HFFc6 (cell line): ENCODE data around the gene ODF2. TPM values are rescaled to one million over a fixed set of nuclear protein-coding genes. Genes with fewer than 3 reads are reported as not detected.
A peak's percentile ranks its signal among the peaks of the same experiment; 100 is the strongest.

Experiments
- DNase-seq: peaks from one replicate; pipeline ENCODE4 v3.0.0-alpha.2; 2018
- H3K27ac Mint-ChIP-seq: 2 replicates; pipeline ENCODE4 v1.8.0; 2020; ENCODE audit warnings: mild to moderate bottlenecking, mixed read lengths
- H3K27me3 Mint-ChIP-seq: 2 replicates; pipeline ENCODE4 v1.8.0; 2021; ENCODE audit warnings: mild to moderate bottlenecking, moderate library complexity, mixed read lengths; ENCODE audit not compliant: insufficient read depth
- H3K36me3 Mint-ChIP-seq: 2 replicates; pipeline ENCODE4 v1.8.0; 2021; ENCODE audit warnings: low read depth, mixed read lengths
- H3K4me1 Mint-ChIP-seq: 2 replicates; pipeline ENCODE4 v1.8.0; 2020; ENCODE audit warnings: low read depth, mixed read lengths
- H3K4me3 Mint-ChIP-seq: 2 replicates; pipeline ENCODE4 v1.8.0; 2020; ENCODE audit warnings: mild to moderate bottlenecking, moderate library complexity, mixed read lengths
- H3K9me3 Mint-ChIP-seq: 2 replicates; pipeline ENCODE4 v1.8.0; 2020; ENCODE audit warnings: mild to moderate bottlenecking, mixed read lengths
- long read RNA-seq: library from polyadenylated mRNA; unstranded; transcript quantifications from one replicate; pipeline ENCODE4 v2.0.0, GENCODE V29; 2019
- total RNA-seq, 6 experiments: library from RNA; stranded (reverse); fragmentation: NEBNext Ultra II Directional; extraction: Animal tissue kit (Norgen Biotek cat#: 25700); gene quantifications; 2 replicates in 1 of 6; 3 replicates in 5 of 6; pipeline ENCODE4 v1.2.3, GENCODE V29; 2021
- TF ChIP-seq, protein P1 (sequence below): fragments of 200-600 bp; sonication (generic); IDR thresholded peaks from 2 replicates; pipeline ENCODE4 v1.5.0; 2021; ENCODE audit warnings: antibody characterized with exemption, mild to moderate bottlenecking

The ODF2 gene
- total RNA-seq = 10 to 100 TPM; 29.5 to 40.8 (median 36.9) TPM
- long read RNA-seq, transcript ODF2-201 (21 exons, 3,899 nt) = major isoform, 6 of 27 reads
- long read RNA-seq, partial matches to known transcripts = 10 of 27 reads
- long read RNA-seq, other reads (novel, unspliced or antisense) = 11 of 27 reads

DNA sequence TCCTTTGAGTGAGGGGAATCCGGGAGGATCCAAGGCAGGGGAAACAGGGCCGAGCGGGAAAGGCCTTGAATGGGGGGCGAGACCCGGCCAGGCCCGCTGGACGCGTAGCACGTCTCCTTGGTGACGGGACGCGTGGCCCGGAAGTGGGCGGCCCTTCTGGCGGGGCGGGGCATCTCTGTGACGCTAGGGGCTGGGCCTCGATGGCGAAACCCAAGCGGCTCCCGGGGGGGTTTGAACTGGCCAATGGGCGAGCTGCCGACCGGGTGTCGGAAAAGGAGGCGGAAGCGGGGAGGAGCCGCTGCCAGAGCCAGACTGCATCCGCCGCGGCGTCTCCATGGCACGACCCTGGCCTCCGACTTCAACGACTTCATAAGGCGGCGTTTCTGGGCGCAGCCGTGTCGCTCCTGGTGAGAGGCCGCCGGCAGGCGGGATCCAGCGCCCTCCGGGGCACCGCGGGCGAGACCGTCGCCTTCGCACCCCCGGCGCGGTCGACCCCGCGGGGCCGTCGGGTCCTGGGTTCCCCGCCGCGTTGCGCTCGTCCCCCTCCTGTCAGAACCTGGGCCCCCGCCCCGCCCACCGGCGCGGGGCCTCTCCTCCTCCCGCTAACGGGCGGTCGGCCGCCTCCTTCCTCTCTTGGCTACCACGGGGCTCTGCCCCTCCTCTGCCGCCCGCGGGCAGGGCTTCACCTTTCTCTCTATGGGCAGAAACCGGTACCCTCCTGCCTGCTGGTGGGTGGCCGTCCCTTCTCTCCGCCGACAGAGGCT is at the start of gene ODF2:
ODF2 (plus strand) TSS at position 158 of the 764 bp plus-strand sequence; CDS start at position 244, 86 bp downstream.
- H3K4me3 Mint-ChIP-seq = peak within 1 kb of the TSS; percentile 92
- H3K9me3 Mint-ChIP-seq = no peaks in the 10 kb centered on the region
- TF ChIP-seq, protein P1, sequence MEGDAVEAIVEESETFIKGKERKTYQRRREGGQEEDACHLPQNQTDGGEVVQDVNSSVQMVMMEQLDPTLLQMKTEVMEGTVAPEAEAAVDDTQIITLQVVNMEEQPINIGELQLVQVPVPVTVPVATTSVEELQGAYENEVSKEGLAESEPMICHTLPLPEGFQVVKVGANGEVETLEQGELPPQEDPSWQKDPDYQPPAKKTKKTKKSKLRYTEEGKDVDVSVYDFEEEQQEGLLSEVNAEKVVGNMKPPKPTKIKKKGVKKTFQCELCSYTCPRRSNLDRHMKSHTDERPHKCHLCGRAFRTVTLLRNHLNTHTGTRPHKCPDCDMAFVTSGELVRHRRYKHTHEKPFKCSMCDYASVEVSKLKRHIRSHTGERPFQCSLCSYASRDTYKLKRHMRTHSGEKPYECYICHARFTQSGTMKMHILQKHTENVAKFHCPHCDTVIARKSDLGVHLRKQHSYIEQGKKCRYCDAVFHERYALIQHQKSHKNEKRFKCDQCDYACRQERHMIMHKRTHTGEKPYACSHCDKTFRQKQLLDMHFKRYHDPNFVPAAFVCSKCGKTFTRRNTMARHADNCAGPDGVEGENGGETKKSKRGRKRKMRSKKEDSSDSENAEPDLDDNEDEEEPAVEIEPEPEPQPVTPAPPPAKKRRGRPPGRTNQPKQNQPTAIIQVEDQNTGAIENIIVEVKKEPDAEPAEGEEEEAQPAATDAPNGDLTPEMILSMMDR = peak; percentile 6; the same call in 1 of the 2 replicates
- H3K4me1 Mint-ChIP-seq = peaks cover 17% of the 10 kb centered on the region
- peak within 1 kb of the TSS; percentile 98 for H3K27ac Mint-ChIP-seq
- H3K27me3 Mint-ChIP-seq = no peaks in the 10 kb centered on the region; the same call in 1 of the 2 replicates
- DNase-seq = peak; percentile 95
- H3K36me3 Mint-ChIP-seq = peaks cover 13% of the 10 kb centered on the region; the same call in 1 of the 2 replicates

DNA sequence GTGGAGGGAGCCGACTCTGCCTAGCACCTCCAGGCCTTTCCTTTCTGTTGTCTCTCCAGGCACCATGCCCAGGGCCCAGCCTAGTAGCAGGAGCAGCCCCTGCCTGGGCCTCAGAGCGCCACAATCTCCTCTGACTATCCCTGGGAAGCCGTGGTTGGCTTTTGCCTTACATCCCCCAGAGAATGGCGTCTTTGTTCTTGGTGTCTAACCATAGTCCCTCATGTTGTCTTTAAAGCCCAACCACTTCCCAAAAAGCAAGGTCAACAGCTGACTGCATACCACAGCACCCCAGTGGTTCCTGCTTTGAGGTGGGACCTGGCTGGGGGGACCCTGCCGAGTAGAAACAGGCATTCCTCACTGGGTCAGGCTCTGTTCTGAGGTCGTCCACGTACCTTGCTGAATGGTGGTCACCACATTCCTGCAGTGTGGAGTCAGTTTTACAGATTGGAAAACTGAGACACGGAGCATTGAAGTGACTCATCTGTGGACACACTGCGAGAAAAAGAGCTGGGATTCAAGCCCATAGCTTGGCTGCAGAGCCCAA is 48.9 kb upstream of the ODF2 start:
- Mint-ChIP-seq H3K4me1 (peaks cover 8% of the 10 kb centered on the region), H3K9me3 (no peaks in the 10 kb centered on the region), H3K4me3 (no peak overlapping the region), H3K27ac (peak overlapping the region; percentile 19), H3K27me3 (peaks cover 2% of the 10 kb centered on the region; the same call in 1 of the 2 replicates), H3K36me3 (no peaks in the 10 kb centered on the region)
- DNase-seq = no peak
- TF ChIP-seq, protein P1 = no peak

DNA sequence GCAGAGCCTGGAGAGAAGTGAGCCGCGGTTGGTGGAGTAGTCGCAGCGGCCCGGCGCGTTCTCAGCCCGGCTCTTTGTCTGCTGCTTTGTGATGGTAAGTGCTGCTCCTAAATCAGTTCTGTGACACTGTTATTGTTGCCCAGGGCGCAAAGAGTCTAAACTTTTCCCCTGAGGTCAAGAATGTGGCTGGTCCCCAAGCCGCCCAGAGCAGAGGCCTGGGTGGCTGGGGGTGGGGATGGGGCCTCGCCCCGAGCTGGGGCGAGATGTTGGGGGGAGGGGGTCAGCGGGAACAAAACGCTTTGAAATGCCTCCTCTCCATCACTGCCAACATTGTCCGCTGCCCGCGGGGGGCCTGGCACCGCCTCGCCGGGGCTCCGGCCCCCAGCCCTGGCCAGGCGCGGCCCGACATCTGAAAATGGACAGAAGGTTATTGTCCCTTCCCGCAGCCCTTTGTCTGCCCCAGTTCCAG is 46.8 kb upstream of the ODF2 start:
- DNase-seq = no peak
- Mint-ChIP-seq H3K27me3 (peaks cover 5% of the 10 kb centered on the region; the same call in 1 of the 2 replicates), H3K4me3 (no peak overlapping the region), H3K4me1 (peaks cover 8% of the 10 kb centered on the region), H3K36me3 (no peaks in the 10 kb centered on the region), H3K27ac (no peak overlapping the region), H3K9me3 (no peaks in the 10 kb centered on the region)
- TF ChIP-seq, protein P1 = no peak

DNA sequence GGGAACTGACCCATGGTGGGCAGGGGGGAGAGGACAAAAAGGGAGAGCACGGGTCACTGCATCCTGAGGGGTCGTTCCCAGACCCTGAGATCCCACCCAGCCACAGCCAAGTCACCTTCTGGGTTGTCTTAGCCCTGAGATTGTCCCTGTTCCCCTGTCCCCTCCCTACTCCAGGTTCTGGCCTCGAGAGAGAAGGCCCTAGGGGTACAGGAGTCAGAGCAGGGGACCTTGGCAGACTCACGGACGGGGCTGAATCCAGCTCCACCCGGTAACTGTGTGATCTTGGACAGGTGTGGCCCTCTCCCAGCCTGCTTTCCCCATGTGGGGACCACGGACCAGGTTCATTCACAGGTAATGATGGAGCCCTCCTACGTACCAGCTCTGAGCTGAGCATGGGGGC is 46.4 kb upstream of the ODF2 start:
- H3K27me3 Mint-ChIP-seq = peaks cover 5% of the 10 kb centered on the region; the same call in 1 of the 2 replicates
- H3K4me1 Mint-ChIP-seq = peaks cover 8% of the 10 kb centered on the region
- H3K4me3 Mint-ChIP-seq = no peak overlapping the region
- H3K36me3 Mint-ChIP-seq = no peaks in the 10 kb centered on the region
- no peak overlapping the region for H3K27ac Mint-ChIP-seq
- no peaks in the 10 kb centered on the region for H3K9me3 Mint-ChIP-seq
- no peak for DNase-seq
- TF ChIP-seq, protein P1 = no peak

DNA sequence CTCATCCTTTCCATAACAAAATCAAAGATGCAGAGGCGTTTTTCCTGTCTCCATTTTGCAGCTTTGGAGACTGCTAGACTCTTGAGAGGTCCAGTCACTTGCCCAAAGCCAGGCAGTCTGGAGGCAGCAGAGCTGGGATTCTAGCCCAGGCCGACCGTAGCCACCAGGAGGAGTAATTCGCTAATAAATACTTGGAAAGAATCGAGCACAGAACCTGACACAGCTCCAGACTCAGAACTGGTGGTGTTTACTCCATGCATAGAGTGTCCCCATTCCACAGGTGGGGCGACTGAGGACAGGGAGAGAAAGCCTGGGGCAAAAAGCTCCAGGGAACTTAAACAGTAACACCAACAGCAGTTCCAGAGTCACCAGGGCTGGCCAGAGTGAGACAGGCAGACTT is 45.8 kb upstream of the ODF2 start:
- no peak overlapping the region for H3K27ac Mint-ChIP-seq
- no peak overlapping the region for H3K4me3 Mint-ChIP-seq
- DNase-seq = peak; percentile 39
- no peaks in the 10 kb centered on the region for H3K9me3 Mint-ChIP-seq
- no peaks in the 10 kb centered on the region for H3K36me3 Mint-ChIP-seq
- peaks cover 8% of the 10 kb centered on the region for H3K27me3 Mint-ChIP-seq
- H3K4me1 Mint-ChIP-seq = peaks cover 8% of the 10 kb centered on the region
- TF ChIP-seq, protein P1 = peak; percentile 59
